ENCODE results near the gene EDIL3.
"Not testable (repeated sequence)": the region's sequence is repeated elsewhere in the genome, so short reads cannot be mapped to it uniquely, and the experiment has no call there.

EDIL3 gene

GRCh38 chr5:84297641-84298040, 87.0 kb downstream of the EDIL3 start:
- DNase-seq, result not testable (repeated sequence)

- no peak for DNase-seq
These were observed 91.7 kb downstream of the EDIL3 start for GRCh38 chr5:84292788-84293653.

- no peak for DNase-seq
These were observed 92.6 kb downstream of the EDIL3 start for GRCh38 chr5:84292000-84292642.

- DNase-seq, result no peak
These were observed 94.0 kb downstream of the EDIL3 start for GRCh38 chr5:84290673-84291072.

GRCh38 chr5:84290161-84290560, 94.5 kb downstream of the EDIL3 start:
- no peak for DNase-seq

DNA sequence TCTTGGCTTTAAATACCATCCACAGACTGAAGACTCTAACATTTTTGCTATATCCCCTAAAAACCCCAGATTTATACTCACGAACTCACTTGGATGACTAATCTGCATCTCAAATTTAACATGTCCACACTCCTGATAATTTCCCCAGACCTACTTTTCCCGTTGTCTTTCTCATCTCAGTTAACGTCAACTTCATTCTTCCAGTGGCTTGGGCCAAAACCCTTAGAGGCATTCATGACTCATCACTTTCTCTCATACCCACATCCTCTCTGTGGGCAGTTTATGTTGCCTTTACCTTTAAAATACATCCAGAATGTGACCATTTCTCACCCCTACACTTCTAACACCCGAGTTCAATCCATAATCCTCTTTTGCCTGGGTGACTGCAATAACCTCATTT, 96.7 kb downstream of the EDIL3 start:
- DNase-seq, result no peak

GRCh38 chr5:84286662-84287061, 98.0 kb downstream of the EDIL3 start:
- no peak for DNase-seq

DNA sequence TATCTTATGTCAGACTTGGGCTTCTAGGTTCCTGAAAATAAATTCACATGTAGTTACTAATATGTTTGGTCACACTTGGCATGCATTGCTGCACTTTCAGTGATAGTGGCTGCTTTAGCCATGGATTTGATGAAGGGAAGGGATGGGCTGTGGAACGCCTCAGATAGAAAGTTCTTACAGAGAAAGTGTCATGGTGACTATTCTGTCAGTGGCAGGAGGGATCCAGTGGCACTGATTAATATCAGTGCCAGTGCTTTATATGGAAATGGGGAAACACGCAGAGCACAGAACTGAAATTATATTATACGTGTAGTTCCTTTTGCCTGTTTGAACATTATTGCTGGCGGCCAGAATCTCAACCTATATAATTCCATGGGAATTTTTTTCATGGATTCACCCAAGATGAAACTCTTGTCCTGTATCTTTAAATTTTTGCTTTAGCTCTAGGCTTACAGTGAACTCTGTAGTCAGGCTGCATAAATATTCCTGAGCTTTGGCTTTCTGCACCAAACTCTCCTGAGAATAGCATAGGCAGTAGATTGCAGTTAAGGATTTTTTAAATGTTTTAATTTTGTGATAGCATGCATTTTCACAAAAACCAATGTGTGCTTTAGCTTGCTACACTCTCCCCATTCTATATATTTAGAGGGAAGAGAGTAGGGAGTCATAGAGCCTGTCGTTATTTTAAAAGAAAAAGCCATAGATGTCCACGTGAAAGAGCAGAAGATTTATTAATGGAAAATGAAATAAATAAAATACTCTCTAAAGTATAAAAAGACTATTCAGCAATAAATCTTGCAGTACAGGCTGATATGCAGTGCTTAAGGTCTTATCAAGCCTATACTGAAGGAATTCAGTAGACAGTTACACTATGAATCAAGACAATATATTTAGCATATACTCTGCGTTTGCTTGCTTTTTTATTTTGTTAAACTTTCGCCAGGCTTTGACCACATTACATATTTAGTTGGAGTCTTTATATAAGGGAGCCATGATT, 98.7 kb downstream of the EDIL3 start:
- no peak for DNase-seq

- DNase-seq, result no peak
These were observed 103.3 kb downstream of the EDIL3 start for GRCh38 chr5:84281383-84281782.

- no peak for DNase-seq
These were observed 105.4 kb downstream of the EDIL3 start for GRCh38 chr5:84279234-84279633.

DNA sequence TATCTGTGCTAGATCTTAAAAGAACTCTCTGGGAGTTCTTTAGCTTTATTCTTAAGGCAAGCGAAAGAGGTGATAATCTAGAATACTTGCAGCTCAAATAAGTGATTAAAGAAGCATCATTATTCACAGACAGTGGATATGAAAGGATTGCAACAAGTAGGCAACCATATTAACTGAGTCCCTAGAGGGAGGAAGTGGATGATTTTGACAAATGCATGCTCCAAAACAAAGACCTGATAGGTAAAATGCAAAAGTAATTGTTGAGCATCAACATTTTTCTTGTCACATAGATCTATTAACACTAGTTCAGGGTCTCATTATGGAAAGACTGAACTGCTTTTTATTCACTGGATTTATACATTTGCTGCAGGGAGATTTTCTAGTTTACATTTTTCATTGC, 109.1 kb downstream of the EDIL3 start:
- no peak for DNase-seq

DNA sequence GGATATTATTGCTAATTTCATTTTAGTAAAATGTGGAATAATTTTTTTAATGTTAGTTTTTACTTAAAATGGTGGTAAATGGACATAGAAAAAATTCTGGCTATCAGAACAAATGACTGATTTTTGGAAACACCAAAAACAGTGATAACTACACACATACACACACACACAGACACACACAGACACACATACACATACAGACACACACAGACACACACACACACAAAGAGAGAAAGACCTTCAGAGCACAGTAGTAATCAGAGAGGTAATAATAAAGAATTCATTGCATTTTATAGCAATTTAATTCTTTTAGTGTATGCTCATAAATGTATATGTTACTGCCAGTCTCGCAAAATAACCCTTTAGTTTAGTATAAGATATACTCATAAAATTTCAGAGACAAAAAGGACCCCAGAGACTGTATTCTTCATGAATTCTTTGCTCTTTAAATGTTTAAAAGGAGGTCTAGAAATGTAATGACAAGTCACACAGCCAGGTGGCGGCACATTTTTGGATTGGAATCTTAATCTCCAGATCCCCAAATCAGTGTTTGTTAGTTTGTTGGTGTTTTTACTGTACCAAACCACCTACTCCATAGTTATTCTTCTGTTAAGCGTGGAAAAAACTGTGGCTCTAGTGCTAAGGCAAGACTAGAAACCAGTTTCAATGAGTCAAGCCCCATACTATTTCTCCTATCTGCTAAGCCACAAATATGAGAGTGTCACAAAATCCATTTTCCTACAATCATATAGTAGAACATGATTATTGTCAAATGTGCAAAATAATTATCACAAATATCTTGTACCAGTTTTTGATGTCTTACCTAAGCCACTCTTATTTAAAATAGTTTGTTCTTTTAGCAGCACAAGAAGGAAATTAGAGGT, 109.9 kb downstream of the EDIL3 start:
- no peak for DNase-seq

DNA sequence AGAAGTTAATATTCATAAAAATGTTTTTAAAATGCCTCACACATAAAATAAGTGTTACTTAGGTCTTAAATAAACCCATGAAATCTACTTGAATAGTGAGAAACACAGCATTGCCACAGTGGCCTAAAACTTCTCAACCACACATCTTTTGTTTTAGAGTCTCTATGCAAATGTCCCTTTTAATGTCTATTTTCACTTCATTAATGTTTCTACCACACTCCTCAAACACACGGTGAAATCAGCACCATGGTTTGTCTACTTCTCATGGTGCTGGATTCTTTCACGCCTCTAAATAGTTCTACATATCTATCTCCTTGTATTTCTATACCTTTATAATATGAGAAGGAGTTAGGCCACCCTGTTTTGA, 111.2 kb downstream of the EDIL3 start:
- DNase-seq, result no peak

GRCh38 chr5:84272771-84273516, 111.7 kb downstream of the EDIL3 start:
- no peak for DNase-seq

DNA sequence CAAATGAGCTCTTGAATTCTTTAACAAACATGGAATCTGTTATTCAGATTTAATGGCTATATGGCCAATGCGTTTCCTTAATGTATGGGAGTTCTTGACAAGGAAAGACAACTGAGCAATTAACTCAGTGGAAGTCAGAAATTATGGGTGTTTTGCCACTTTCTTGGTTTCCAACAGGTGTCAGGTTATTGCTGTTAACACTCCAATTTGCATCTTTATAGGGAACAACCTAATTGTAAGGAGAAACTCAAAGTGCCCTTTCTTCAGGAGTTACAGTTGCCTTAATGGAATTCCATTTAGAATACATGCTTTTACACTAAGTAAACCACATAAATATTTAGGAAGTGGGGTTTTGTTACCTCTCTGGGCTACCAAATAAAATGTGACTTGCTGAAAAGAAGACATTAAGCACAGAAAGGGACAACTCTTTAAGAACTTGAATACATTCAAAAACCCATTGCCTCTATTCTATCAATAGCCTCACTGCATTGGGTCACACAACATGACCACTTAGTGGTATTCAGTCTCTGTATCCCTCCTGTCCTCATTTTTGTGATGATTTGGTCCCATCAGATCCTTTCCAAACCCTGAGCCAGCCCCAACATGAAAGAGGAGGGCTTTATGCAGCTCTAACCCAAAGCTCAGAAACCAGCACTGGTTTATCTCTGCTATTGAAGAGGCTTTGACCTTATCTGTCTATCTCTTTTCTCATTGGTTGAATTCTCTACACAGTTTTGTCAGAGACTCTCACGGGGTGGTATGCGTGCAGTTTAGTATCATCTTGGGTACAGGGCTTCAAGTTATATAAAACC, 118.7 kb downstream of the EDIL3 start:
- no peak for DNase-seq

GRCh38 chr5:84265130-84265529, 119.5 kb downstream of the EDIL3 start:
- no peak for DNase-seq

DNA sequence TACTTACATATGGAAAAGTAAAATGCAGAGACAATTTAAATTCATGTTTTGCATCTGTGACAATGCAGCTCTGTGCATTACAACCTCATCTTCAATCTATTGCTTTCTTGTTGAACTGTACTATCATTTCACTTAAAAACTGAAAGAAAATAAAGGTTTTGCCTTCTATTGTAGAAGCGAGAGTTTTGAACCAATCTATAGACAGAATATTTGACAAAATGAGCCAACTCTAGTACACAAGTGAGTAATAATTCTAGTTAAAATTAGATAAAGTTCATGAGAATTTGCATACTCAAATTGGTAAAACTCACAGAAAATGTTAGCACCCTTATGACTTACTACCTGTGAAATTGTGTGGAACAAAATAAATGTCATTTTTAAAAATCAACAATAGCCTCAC, 123.7 kb downstream of the EDIL3 start:
- DNase-seq, result no peak

- no peak for DNase-seq
These were observed 124.5 kb downstream of the EDIL3 start for GRCh38 chr5:84260140-84260539.

DNA sequence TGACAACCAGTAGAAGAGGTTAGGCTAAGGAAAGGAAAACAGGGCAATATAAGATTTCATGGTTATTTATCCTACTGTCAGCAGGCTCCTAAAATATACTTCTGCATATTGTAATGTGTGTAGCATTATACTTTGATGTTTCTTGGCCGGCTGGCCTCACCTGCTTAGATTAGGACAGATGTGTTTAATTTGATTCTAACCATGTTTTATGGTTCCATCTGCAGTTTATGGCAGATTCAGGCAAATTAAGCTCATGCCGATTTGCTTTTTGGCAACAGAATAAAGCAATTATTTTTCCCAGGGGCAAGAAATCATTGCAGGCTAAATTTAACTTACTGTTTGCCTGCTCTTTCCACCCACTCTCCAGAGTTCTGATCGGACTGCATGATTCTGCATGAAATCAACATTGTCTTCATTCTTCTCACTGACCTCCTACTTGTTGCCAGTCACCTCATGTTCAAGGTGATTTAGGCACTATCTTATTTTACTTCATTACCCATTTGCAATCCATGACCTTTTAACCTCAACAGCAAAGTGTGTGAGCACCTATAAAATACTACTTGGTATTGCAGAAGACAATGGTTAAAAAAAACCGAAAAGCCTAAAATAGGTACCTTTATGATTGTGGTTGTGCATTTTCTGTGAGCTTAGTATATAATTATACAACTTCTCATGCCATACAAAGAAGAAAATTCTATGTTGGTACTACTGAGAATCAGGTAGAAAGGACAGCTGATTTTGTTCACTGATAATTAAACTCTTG, 125.2 kb downstream of the EDIL3 start:
- DNase-seq, result no peak

DNA sequence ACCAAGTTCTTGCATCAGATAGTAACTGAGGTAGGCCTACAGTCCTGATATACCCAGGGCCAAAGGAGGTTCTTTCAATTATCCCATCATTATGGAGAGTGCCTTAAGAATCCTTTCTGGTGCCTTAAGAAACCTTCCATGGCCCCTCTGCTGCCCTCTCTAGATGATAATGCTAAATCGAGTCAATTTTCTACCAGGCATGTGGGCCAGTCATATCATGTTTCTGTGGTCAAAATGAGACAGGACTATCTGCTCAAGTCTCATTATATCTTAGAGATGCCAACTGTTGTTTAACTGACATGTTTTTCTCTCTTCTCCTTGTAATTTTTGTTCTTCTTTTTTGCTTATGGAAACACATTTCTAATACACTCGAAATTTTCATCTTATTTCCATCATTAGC, 127.6 kb downstream of the EDIL3 start:
- no peak for DNase-seq

Data from activated CD4-positive, alpha-beta T cell treated with anti-CD3 and anti-CD28 coated beads for 4 hours (primary cell).